Activated T-cell treated with anti-CD3 and anti-CD28 coated beads, Interleukin-2, amount 50 U/mL, for 4 hours (primary cell): ENCODE data around the gene ARFGEF2. TPM values are rescaled to one million over a fixed set of nuclear protein-coding genes. Genes with fewer than 3 reads are reported as not detected.
"Not testable (repeated sequence)": the region's sequence is repeated elsewhere in the genome, so short reads cannot be mapped to it uniquely, and the experiment has no call there.

ENCODE experiments used
- ATAC-seq, 2 donors: fragments of 200-7000 bp; cut with Tn5 transposase; one replicate each; pipeline ENCODE4 v1.10.0; 2021
- DNase-seq: peaks from one replicate; pipeline ENCODE4 v3.0.0-alpha.2; 2020
- H3K27me3 Mint-ChIP-seq: one replicate; pipeline ENCODE4 v1.8.0; 2021; ENCODE audit warnings: low read depth, mixed read lengths
- H3K36me3 Mint-ChIP-seq: one replicate; pipeline ENCODE4 v1.8.0; 2022; ENCODE audit warnings: mixed read lengths; ENCODE audit not compliant: insufficient read depth
- H3K4me1 Mint-ChIP-seq: one replicate; pipeline ENCODE4 v1.8.0; 2021; ENCODE audit warnings: low read depth, mixed read lengths
- H3K4me3 Mint-ChIP-seq: one replicate; pipeline ENCODE4 v1.8.0; 2021; ENCODE audit warnings: mild to moderate bottlenecking, moderate library complexity, mixed read lengths
- H3K9me3 Mint-ChIP-seq: one replicate; pipeline ENCODE4 v1.8.0; 2021; ENCODE audit warnings: mixed read lengths
- total RNA-seq, 3 donors: library from RNA; stranded (reverse); gene quantifications; one replicate each; pipeline ENCODE4 v1.2.1, GENCODE V29; 2021

ARFGEF2 gene
- total RNA-seq, 3 donors from 2014 or later: 27.8 to 31.6 (median 28.3) TPM

DNA sequence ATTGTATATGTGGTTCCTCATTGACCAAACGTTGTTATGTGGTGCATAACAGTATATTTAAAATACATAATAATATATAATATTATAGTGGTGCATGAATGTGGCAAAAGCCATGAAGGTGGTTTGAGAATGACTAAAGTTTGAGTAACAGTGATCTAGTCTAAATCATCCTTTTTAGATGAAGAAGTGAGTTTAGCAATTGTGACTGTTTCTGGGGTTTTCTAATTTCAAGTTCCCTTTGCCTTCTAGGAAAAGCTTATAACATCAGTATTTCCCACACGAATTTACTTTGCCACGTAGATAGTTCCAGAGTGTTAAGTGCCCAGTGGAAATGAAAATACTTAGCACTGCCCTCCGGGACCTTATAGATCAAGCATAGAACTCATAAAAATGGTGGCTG, 40.9 kb downstream of the ARFGEF2 start:
- Mint-ChIP-seq H3K36me3 (peaks cover 29% of the 10 kb centered on the region), H3K27me3 (no peaks in the 10 kb centered on the region), H3K4me1 (no peaks in the 10 kb centered on the region), H3K9me3 (no peaks in the 10 kb centered on the region), H3K4me3 (no peak overlapping the region)
- DNase-seq (no peak), ATAC-seq (no peak)

DNA sequence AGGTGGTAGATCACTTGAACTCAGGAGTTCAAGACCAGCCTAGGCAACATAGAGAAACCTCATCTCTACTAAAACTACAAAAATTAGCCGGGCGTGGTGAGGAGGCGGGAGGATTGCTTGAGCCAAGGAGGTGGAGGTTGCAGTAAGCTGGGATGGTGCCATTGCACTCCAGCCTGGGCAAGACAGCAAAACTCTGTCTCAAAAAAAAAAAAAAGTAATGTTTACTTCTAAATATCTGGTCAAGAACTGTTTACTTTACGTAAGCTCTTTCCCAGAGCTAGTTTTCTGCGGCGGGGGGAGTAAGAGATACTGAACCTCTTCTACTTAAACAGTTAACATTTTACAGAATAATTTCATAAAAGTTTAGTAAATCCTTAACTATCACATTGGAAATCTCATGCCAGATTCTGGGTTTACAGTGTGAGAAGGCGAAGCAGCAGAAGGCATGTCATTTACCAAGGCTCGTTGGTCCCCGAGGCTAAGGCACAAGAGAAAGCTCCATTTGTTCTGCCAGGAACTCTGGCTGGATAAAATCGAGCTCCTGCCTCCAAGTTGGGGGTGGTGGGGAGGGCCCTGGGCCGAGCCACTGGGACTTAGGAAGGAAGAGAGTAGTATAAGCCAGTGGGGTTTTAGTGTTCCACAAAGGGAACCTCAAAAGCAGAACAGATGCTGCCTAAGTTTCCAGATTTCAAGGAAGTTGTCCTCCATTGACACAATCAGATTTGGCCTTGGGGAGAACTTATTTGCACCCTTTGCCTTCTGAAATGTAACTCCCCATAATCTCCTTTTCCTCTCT, 41.7 kb downstream of the ARFGEF2 start:
- H3K4me1 Mint-ChIP-seq: no peaks in the 10 kb centered on the region
- DNase-seq (no peak), ATAC-seq (no peak)
- H3K4me3 Mint-ChIP-seq: no peak overlapping the region
- no peaks in the 10 kb centered on the region for H3K27me3 Mint-ChIP-seq
- H3K9me3 Mint-ChIP-seq: no peaks in the 10 kb centered on the region
- H3K36me3 Mint-ChIP-seq: peaks cover 28% of the 10 kb centered on the region

DNA sequence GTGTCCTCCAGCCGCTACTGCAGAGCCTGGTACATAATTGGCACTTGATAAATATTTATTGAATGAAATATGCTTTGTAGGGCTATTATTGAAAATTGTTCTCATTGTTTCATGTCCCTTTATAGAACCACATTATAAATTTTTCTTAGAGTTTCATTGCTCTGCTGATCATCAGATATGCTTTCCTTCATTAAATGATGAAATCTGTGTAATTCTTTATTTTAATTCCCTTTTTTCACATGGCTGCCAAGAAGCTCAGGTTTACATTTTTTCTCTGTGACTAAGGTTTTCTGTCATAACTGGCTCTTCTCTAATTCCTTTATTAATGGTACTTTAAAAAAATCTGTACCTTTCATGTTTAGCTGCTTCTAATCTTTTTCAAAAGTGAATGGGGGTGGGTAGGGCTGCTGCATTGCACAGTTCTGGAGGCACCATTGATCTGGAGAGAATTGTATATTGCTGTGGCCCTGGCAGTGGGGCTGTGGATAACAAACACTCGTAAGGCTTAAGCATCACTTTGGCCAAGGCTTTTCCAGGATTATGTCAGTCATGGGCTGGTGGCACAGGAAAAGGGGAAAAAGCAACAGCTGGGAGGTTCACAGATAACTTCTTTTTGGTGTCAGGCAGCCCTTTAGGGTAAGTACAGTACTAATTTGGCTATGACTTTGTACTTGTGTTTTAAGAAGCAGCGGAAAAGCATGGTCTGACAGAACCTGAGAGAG, 43.8 kb downstream of the ARFGEF2 start:
- H3K9me3 Mint-ChIP-seq: no peaks in the 10 kb centered on the region
- H3K27me3 Mint-ChIP-seq: no peaks in the 10 kb centered on the region
- peaks cover 40% of the 10 kb centered on the region for H3K36me3 Mint-ChIP-seq
- ATAC-seq: no peak
- H3K4me1 Mint-ChIP-seq: no peaks in the 10 kb centered on the region
- DNase-seq: no peak
- no peak overlapping the region for H3K4me3 Mint-ChIP-seq

DNA sequence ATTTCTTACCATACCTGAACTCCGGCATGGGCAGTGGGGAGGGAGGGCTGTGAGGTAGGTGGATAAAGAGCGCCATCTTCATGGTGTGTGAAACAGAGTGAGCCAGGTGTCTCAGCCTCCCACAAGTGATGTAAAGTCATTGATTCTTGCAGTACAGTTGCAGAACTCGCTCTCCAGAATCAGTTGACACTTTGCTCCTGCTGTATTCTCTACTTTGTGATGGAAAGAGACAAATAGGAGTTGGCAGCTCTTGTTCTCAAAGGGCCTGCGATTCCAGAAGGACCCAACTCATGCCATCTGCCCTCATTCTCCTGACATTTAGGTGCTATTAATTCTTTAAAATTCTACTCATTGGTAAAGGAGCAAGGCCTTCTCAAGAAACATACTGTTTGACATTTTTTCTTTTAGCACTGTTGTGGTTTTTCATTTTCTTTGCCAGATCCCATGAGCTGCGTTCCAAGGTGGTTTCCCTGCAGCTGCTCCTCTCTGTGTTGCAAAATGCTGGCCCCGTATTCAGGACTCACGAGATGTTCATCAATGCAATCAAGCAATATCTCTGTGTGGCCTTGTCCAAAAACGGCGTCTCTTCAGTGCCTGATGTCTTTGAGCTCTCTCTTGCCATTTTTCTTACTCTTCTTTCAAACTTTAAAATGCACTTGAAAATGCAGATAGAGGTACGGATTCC, 49.3 kb downstream of the ARFGEF2 start:
- DNase-seq: no peak
- Mint-ChIP-seq H3K4me3 (no peak overlapping the region), H3K36me3 (peaks cover 45% of the 10 kb centered on the region)

DNA sequence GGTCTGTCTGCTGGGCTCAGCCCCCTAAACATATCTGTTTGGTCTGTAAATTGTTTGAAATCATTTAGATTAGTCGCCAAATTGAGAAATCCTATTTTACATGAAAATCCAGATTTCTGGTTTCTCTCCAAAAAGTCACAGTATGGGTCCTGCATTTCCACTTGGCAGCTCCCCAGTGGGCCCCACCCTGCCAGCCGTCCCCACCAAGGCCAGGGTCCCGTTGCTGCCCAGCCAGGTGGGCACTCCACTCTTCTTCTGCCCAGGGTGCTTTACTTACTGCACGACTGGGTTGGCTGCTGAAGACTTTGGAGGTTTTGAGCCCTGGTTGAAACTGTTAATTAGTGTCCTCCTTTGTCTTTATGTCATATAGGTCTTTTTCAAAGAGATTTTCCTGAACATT, 50.4 kb downstream of the ARFGEF2 start:
- DNase-seq: no peak
- H3K27me3 Mint-ChIP-seq: no peaks in the 10 kb centered on the region
- no peaks in the 10 kb centered on the region for H3K4me1 Mint-ChIP-seq
- H3K4me3 Mint-ChIP-seq: no peak overlapping the region
- no peak for ATAC-seq
- H3K36me3 Mint-ChIP-seq: peaks cover 50% of the 10 kb centered on the region
- H3K9me3 Mint-ChIP-seq: no peaks in the 10 kb centered on the region

More for the DNA sequence above, 49.3 kb downstream of the ARFGEF2 start:
- Mint-ChIP-seq H3K9me3 (no peaks in the 10 kb centered on the region), H3K27me3 (no peaks in the 10 kb centered on the region), H3K4me1 (no peaks in the 10 kb centered on the region)
- no peak for ATAC-seq

DNA sequence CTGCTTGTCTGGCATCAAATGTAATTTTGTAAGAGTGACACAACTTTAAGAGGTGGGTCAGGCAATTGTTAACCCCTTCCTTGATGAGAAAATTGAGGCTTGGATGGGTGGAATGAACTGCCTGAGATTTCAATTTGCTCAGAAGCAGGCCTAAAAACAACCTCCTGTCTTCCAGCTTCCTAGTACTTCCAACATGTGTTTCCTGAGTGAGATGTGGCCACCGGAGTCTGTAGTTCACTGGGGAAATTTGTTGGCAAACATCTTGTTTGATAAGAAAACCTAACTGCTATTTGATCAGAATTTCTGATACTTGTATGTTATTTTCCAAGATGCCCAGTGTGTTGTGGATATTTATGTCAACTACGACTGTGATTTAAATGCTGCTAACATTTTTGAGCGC, 51.3 kb downstream of the ARFGEF2 start:
- no peak for DNase-seq
- ATAC-seq: no peak
- Mint-ChIP-seq H3K9me3 (no peaks in the 10 kb centered on the region), H3K4me3 (no peak overlapping the region), H3K4me1 (no peaks in the 10 kb centered on the region), H3K36me3 (peaks cover 51% of the 10 kb centered on the region), H3K27me3 (no peaks in the 10 kb centered on the region)

DNA sequence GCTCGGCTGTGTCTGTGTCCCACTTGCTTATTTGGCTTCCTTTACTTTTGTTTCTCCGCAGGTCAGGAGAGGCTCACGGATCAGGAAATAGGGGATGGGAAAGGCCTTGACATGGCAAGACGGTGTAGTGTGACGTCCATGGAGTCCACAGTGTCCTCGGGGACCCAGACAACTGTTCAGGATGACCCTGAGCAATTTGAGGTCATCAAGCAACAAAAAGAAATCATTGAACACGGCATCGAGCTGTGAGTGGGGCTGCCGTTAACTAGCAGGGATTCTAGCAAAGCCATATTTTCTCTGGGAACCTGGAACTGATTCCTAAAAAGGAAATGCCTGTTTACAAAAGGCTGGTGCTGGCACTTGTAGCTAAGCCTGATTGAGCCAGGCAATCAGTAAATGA, 54.4 kb downstream of the ARFGEF2 start:
- DNase-seq (no peak), ATAC-seq (no peak)
- Mint-ChIP-seq H3K27me3 (no peaks in the 10 kb centered on the region), H3K4me1 (peaks cover 3% of the 10 kb centered on the region), H3K36me3 (peaks cover 60% of the 10 kb centered on the region), H3K4me3 (no peak overlapping the region), H3K9me3 (no peaks in the 10 kb centered on the region)

DNA sequence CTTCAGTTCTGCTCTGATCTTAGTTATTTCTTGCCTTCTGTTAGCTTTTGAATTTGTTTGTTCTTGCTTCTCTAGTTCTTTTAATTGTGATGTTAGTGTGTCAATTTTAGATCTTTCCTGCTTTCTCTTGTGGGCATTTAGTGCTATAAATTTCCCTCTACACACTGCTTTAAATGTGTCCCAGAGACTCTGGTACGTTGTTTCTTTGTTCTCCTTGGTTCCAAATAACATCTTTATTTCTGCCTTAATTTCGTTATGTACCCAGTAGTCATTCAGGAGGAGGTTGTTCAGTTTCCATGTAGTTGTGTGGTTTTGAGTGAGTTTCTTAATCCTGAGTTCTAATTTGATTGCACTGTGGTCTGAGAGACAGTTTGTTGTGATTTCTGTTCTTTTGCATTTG, 58.5 kb downstream of the ARFGEF2 start:
- H3K36me3 Mint-ChIP-seq: peaks cover 72% of the 10 kb centered on the region
- not testable (repeated sequence) for DNase-seq, ATAC-seq, H3K27me3 Mint-ChIP-seq, H3K4me3 Mint-ChIP-seq, H3K9me3 Mint-ChIP-seq, H3K4me1 Mint-ChIP-seq

DNA sequence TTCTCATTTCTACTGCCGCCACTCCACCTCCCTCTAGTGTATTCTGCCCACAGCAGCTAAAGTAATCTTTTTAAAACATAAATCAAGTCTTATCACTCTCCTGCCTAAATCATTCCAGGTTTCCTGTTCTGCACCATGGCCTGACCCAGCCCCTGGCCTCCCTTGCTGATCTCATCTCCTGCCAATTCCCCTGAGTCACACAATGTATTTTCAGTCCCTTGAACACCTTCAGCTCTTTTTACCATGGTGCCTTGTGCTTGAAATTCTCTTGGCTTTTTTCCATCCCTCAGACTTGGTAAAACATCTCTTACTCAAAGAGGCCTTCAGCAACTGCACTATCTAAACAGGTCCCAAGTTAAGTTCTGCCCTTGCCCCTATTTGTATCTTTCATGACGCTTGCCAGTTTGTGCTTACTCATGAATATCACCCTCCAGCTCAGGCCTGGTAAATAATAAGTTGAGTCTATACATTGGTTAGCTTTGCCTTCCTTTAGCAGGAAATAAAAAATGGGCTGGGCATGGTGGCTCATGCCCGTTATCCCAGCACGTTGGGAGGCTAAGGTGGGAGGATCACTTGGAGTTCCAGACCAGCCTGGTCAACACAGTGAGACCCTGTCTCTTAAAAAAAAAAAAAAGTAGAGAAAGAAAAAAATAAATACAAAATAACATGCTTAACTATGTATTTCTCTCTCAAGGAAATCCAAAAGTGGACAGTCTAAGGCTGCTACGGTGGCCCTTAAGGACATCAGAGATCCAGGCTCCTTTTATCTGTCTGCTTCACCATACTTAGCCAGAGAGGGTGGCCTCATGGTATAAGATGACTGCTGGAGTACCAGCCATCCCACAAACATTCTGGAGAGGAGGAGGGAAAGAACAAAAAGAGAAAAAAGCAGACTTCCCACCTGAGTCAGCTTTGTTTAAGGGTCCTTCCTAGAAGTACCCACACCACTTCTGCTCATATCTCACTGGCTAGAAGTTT, 62.2 kb downstream of the ARFGEF2 start:
- Mint-ChIP-seq H3K4me1 (peaks cover 3% of the 10 kb centered on the region), H3K36me3 (peaks cover 61% of the 10 kb centered on the region), H3K9me3 (no peaks in the 10 kb centered on the region), H3K27me3 (no peaks in the 10 kb centered on the region), H3K4me3 (no peak overlapping the region)
- ATAC-seq (no peak), DNase-seq (no peak)

DNA sequence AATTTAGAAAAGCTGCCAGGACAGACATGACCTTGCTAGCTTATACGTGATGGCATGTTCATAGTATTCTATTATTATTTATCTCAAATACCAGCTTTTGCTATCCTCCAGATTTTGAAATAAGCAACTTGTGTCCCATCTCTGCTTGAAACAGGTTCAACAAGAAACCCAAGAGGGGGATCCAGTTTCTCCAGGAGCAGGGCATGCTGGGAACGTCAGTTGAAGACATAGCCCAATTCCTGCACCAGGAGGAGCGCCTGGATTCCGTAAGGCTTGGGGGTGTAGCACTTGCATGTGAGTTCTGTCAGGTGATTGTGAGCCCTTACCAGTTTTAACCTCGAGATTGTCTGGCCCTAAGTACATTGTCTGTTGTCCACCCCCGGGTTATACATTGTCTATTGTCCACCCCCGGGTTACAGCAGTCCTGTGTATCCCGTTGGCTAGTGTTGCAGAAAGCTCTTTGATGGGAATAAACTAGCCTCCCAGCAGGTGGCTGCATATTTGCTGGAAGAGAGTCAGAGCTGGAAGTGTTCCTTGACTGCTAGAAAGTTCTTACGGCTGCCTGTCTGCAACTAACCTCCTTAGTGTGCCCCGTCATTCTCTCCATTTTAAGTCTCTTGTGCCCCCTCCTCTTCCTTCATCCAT, 63.2 kb downstream of the ARFGEF2 start:
- ATAC-seq: no peak
- Mint-ChIP-seq H3K9me3 (no peaks in the 10 kb centered on the region), H3K4me3 (no peak overlapping the region), H3K4me1 (no peaks in the 10 kb centered on the region), H3K27me3 (no peaks in the 10 kb centered on the region), H3K36me3 (peaks cover 56% of the 10 kb centered on the region)
- DNase-seq: no peak

DNA sequence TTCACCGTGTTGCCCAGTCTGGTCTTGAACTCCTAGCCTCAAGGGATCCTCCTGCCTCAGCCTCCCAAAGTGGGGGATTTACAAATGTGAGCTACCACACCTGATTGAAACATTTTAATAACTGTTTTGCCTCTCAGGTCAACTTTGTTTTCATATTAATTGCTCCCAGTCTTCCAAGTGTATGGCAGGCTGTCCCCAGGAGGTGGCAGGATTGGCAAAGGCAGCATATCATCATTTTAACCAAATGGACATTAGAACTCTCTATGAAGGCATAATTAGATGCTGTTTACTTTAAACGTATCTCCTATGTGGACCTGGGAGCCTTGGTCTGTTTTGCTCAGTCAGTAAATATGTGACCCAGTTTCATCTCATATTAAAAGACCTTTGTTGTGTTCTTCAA, 65.4 kb downstream of the ARFGEF2 start:
- ATAC-seq (no peak), DNase-seq (no peak)
- no peaks in the 10 kb centered on the region for H3K9me3 Mint-ChIP-seq
- H3K4me1 Mint-ChIP-seq: no peaks in the 10 kb centered on the region
- peaks cover 53% of the 10 kb centered on the region for H3K36me3 Mint-ChIP-seq
- no peak overlapping the region for H3K4me3 Mint-ChIP-seq
- H3K27me3 Mint-ChIP-seq: no peaks in the 10 kb centered on the region

DNA sequence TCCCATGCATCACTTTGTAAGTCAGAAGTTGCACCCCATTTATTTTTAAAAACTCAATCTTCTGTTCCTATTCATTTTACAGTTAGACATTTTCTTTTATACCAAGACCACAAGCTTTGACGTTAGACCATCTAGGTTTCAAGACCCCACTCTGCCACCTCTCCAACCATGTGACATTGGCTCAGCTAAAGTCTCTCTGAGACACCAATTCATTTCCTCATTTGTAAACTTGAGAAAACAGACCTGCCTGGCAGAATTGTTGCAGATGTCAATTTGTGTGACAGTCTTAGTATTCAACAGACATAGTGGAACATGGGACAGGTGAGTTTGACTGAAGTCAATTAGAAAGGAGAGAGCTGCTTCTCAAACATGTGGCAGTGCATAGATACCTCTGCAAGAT, 69.0 kb downstream of the ARFGEF2 start:
- Mint-ChIP-seq H3K36me3 (peaks cover 47% of the 10 kb centered on the region), H3K4me1 (no peaks in the 10 kb centered on the region), H3K9me3 (no peaks in the 10 kb centered on the region), H3K4me3 (no peak overlapping the region), H3K27me3 (no peaks in the 10 kb centered on the region)
- no peak for DNase-seq
- ATAC-seq: no peak

DNA sequence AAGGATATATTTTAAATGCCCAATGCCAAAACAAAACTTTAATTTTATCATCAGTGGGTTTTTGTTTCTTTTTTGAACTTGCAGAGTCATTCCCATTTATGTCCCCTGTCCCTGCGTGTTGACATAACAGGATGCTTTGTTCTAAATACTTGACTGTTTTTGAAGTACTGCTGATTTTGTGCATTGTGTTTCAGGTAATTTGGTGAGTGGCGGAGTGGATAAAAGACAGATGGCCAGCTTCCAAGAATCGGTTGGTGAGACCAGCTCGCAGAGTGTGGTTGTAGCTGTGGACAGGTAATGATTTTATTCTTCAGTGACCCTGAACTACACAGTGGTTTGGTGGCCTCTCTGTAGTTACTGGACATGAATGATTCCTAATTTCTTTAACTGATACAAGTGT, 74.1 kb downstream of the ARFGEF2 start:
- Mint-ChIP-seq H3K27me3 (no peaks in the 10 kb centered on the region), H3K36me3 (peaks cover 41% of the 10 kb centered on the region), H3K4me1 (no peaks in the 10 kb centered on the region), H3K4me3 (no peak overlapping the region), H3K9me3 (no peaks in the 10 kb centered on the region)
- no peak for DNase-seq
- no peak for ATAC-seq
